HG02571 (cell line): ENCODE results near the gene ZNF341.
"Not testable (repeated sequence)": the region's sequence is repeated elsewhere in the genome, so short reads cannot be mapped to it uniquely, and the experiment has no call there.

Source experiments
- ATAC-seq: cut with Tn5 transposase; IDR thresholded peaks from one replicate; pipeline ENCODE4 v1.9.1; 2021; ENCODE audit warnings: mild to moderate bottlenecking, moderate library complexity; ENCODE audit not compliant: unreplicated experiment

Gene ZNF341

GRCh38 chr20:33731693-33732165 is at the start of gene ZNF341:
Gene ZNF341, plus strand, starts transcription at chr20:33731996. Its CDS starts 26 bp downstream, at chr20:33732022.
- ATAC-seq: peak; percentile 68

DNA sequence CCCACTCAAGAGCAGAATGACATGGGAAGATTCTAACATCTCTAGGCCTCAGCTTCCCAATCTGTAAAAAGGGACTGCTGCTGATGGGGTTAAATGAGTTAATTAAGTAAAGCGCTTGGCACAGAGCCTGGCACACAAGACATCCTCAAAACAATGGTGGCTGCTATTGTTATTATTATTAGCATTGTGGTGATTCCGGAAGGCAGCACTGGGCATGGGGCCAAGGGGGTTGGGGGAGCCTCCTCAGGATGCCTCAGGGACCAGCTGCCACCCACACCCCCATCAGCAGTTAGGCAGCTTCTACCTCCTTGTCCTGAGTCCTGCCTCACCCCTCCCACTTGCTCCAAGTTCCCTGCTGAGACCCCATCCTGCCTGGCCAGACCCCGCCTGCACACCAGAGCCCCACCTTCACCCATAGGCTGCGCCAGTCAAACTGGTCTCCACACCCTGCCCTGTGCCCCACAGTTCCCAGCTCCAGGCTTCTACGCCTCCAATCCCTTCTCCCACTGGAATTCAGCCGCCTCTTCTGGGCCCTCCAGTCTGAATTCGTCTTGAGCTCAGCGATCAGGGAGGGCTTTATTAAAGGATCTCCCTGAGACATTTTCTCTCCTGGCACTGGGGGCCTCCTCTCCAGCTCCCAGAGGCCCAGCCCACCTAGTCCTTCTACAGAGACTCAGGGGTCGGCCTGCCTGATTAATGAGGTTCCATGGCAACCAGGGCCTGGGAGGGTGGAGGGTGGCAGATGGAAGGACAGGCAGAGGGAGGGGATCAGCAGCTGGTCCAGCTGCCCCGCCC is 47.1 kb upstream of the ZNF341 start:
- no peak for ATAC-seq

DNA sequence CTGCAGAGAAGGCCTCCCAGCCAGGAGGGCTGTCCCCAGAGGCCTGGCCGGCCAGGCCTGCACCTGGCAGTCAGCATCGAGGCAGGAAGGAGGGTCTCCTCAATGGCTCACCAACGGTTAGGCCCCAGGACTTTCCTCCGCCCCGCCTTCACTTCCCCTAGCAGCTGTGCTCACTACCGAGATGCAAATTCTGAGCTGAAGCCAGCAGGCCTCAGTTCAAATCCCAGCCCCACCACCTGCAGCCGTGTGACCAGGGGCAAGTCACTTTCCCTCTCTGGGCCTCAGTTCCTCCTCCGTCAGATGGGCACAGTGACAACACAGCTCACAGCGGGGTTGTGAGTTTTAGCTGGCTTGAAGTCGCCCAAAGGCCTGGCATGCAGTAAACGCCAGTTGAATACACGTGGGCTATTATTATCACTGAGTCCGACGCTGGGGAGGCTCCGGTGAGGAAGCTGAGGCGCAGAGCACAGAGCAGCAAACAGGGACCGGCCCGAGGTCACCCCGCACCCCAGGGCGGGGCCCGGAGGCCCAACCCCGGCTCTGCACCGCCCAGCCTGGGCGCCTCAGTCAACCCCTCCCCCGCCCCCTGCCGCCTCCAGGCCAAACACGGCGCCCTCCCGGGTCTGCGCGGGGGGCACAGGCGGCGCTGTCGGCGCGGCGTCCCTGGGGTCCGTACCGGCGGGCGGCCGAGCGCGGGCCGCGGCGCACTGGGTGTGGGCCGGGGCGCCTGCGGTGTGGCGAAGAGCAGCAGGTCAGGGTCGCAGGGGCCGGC is 46.3 kb upstream of the ZNF341 start:
- ATAC-seq: peak; percentile 30

DNA sequence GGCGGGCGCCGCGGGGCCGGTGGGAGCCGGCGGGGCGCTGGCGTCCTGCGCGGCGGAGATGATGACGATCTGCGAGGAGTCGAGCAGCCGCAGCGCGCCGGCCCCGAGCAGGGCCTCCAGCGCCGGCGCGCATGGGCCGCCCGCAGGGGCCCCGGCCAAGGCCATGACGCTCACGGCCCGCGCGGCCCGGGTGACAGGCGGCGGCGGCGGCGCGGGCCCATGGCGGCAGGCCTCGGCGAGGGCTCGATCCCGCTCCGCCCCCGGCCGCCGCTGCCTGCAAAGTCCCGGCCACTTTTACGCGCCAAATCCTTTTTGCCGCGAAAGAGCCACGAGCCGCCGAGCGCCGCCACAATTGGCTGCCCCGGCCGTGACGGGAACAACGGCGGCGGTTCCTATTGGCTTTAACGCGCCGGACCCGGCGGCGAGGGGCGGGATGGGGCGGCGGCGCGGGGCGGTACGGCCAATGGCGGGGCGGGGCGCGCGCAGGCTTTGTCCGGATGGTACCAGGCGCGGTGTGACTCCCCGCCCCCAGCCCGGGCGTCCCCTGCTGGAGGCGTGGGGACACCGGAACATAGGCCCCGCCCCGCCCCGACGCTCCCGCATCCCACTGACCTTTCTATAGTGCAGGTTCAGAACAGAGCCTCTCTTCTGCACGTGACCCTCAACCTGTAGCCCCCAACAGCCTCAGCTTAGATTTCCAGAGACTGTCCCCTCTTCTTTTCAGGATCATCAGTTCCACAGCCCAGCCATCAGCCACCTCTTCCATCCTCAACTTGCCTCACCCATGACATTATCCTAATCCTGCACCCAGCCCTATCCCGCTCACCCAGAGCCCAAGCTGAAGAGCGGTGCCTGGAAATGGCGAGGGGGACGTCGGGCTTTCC is 45.5 kb upstream of the ZNF341 start, which contains the start of gene E2F1:
Gene E2F1, minus strand, starts transcription at position 286 of the 884 bp plus-strand sequence. Its CDS starts 121 bp downstream, at position 165.
- peak; percentile 81 for ATAC-seq

GRCh38 chr20:33686984-33687366 is 44.8 kb upstream of the ZNF341 start:
- ATAC-seq: no peak

- no peak for ATAC-seq
Observed at GRCh38 chr20:33687370-33687915, 44.4 kb upstream of the ZNF341 start.

- no peak for ATAC-seq
Observed at GRCh38 chr20:33687993-33688937, 43.5 kb upstream of the ZNF341 start.

- no peak for ATAC-seq
Observed at GRCh38 chr20:33688938-33689424, 42.8 kb upstream of the ZNF341 start.

DNA sequence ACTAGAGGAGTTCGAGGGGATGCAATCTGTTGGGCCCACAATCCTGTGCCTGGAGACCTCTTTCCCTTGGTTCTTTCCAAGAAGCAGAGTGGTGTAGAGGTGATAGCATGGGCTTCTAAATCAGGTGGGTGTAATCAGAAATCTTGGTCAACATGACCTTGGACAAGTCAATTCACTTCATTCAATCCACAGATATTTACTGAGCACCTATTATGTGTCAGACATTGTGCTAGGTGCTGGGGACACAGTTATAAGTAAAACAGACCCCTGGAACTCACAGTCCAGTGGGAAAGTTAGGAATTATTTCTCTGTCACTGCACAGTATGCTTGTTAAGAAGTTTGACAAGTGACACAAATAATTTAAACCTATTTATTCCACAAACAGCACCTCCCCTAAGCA is 42.3 kb upstream of the ZNF341 start:
- no peak for ATAC-seq

DNA sequence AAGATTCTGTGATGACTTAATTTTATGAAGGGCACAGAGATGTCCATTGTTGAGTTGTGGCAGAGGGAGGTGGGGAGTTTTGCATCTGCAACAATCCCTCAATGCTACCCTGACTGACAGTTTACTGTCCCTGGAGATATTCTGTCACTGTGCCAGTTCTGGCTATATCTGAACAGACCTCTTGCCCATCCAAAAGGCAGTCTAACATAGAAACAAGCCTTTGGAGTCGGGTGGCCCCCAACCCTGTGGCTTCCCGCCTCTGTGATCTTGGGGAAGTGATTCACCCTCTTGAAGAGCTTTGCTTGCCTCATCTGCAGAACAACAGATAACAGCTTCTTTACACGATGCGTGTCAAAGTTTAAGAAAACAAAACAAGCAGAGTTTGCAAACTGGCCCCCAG is 41.8 kb upstream of the ZNF341 start:
- no peak for ATAC-seq

DNA sequence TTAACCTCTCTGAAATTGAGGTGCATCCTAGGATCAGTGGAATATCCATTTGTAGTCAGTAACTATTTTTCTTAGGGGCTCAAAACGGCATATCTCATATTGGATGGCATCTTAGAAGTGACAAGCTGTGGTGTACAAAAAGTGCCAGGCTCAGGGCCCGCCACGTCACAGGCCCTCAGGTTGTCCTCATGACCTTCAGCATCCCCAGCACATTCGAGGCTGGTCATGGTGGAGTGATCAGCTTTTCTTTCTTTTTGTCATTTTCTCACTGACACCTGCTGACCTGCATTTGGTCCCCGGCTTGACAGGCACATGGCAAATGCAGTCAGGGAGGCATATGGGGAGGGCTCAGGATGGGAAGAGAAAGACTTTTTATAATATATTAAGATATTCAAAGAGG is 38.5 kb upstream of the ZNF341 start:
- ATAC-seq: no peak

DNA sequence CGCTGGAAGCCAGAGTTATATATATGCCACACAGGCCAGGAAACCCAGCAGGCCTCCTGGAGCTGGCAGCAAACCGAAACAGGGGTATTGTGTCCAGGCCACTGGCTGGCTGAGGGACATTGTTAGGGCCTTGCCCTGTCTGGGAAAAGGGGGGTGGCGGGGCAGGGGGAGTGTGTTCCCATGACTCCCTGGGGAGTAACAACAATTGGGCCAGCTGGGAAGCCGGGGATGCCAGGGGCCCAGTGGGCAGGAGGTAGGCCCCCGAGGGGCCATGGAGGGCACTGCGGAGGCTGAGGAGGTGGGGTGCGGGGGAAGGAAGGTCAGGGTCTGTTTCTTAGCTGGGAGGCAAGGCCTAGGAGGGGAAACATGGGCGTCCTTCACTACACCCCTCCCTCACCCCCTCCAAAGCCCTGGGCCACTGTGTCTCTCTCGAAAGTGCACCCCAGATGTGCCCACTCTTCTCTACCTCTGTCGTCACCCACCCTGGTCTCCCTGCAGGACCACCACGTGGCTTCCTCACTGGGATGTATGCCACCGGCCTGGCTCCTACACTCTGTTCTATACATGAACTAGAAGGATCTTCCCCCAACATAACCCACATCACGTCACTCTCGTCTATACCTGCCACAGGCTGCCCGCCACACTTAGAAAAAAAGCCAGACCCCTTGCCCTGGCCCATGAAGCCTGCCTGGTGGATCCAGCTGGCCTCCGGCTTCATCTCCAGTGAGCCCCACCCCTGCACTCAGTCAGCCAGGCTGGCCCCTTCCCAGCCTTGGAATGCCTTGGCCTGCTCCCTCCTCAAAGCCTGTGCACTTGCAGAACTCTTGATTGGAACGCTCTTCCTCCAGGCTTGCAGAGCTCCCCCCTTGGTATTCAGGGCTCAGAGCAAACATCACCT is 37.8 kb upstream of the ZNF341 start:
- ATAC-seq: no peak

DNA sequence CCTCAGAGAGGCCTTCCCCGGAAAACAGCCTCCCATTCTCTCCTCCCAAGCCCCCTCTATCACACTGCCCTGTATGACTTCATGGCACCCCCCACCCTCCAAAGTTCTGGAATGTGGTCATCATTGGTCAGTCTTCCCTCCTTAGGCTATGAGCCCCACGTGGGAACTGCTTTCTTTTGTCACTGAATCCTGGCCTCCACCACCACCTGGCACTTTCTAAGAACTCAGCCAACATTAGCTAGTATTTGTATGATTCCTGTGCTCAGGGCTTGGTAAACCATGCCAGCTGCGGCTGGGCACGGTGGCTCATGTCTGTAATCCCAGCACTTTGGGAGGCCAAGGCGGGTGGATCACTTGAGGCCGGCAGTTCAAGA is 37.2 kb upstream of the ZNF341 start:
- no peak for ATAC-seq

DNA sequence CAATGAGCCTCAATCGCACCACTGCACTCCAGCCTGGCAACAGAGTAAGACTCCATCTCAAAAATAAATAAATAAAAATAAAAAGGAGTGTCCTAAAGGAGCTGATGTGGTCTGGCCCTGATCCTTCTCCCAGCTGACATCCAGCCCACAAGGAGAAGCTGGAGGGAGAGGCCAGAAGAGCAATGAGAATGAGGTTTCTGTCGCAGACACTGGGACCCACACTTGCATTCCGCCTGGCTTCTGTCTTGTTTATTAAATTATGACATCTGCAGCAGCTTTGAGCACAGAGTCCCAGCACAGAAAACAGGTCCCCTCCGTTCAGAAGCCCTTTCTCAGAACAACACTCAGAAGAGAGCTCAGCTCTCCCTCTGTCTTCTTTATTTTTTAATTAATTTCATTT is 35.3 kb upstream of the ZNF341 start:
- no peak for ATAC-seq

GRCh38 chr20:33697129-33697528 is 34.7 kb upstream of the ZNF341 start:
- no peak for ATAC-seq

DNA sequence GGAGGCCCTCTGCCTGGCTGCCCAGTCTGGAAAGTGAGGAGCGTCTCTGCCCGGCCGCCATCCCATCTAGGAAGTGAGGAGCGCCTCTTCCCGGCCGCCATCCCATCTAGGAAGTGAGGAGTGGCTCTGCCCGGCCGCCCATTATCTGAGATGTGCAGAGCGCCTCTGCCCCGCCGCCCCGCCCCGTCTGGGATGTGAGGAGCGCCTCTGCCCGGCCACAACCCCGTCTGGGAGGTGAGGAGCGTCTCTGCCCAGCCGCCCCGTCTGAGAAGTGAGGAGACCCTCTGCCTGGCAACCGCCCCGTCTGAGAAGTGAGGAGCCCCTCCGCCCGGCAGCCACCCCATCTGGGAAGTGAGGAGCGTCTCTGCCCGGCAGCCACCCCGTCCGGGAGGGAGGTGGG is 32.8 kb upstream of the ZNF341 start:
- ATAC-seq: not testable (repeated sequence)

GRCh38 chr20:33700696-33701441 is 30.9 kb upstream of the ZNF341 start:
- ATAC-seq: not testable (repeated sequence)
